ENCODE data around the gene WDR77.

Gene WDR77

DNA sequence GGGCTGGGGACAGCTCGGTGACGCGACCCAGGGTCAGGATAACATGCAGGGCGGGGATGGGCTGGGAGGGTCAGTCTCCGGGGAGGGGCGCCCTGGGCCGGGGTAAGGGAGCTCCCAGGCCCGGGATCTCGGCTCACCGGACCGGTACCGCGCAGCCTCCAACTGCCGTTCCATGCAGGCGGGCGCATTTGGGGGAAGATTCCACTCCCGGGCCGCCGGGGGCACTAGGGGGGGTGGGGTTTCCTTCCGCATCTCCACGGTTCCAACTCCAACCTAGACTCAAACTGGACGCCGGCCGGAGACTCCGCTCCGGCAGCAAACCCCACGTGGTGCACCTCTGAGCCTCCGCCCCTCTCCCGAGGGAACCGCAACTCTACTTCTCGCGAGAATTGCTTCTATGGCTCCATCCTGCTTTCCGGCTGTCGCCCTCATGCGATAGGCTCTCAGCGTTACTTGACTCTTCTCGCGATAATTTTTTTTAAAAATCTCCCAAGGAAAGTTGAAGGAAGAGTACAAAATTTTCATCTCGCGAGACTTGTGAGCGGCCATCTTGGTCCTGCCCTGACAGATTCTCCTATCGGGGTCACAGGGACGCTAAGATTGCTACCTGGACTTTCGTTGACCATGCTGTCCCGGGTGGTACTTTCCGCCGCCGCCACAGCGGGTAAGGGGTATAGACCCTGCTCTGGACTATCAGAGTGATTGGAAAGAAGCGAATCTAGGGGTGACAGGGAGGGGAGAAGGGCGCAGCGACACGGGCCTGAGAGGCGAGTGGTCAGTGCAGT, at the start of gene WDR77, which contains the start of gene ATP5PB:
TSS of gene WDR77 (minus strand) at position 339 of the 785 bp plus-strand sequence. CDS start at position 252, 87 bp downstream.
TSS of gene ATP5PB (plus strand) at position 547 of the 785 bp plus-strand sequence. CDS start at position 625, 78 bp downstream.
- peak; percentile 96 to 98 for DNase-seq

DNA sequence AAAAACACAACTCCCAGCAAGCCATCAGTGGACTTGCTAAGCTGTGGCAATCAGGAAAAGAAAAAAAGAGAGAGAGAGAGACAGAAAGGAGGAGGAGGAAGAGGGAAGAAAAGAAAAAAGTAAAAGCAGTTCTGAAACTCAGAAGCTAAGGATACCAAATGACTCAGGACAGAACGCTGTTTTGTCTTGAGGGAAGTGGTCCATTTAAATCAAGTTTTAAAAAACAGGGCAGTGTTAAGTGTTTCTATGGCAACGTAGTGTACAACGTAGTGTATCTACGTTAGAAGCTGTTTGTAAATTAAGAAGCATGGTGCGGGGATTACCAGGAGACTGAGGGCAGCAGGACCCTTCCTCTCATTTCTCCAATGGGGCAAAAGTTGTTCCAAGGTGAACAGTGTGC, 48.5 kb upstream of the WDR77 start:
- DNase-seq = no peak

DNA sequence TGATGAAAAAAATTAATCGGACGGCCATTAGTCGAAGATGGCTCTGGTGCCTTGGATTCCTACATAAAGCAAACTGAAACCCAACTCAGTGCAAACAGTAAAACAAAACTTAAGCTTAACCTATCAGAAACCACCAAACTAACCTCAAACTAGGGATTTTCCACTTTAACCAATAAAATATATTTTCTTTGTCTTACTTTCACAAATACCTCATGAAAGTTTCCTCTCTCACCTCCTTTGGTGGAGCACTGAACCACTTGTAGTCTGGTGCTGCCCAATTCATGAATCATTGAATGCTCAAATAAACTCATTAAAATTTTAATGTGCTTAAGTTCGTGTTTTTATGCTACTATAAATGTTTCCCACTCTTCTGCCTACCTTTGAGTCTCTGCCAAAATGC, 47.3 kb upstream of the WDR77 start:
- no peak for DNase-seq

DNA sequence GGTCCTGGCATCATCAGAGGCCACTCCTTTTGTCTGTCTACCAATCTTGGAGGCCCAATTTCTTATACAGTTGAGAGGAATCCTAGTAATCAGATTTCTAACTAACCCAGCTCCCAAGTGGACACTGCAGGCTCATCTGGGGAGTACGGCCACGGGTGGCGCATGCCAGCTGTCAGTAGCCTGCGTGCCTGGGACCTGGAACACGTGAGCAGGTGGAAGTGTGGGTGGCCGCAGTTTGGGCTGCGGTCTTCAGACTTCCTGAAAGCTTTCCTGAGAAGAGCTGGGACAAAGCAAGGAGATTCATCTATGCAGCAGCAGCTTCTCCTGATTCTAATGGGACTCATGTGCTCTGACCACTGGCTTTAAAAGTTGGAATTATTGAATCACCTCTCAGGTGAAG, 42.0 kb upstream of the WDR77 start:
- DNase-seq = no peak

DNA sequence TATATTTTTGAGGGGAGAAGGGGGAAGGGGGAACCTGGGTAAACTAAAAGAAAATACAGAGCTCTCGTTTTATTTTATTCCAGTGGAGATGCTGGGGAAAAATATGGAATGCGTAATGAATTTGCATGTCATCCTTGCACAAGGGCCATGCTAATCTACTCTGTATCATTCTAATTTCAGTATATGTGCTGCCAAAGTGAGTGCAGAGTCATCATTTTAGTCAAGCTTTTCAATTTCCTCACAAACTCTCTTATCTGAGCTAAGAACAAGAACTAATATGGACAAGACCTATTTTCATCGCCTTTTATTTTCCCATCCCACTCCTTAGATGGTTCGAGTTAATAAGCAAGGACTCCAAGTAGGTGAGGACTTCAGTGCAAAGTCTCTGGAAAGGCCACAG, 41.2 kb upstream of the WDR77 start:
- no peak for DNase-seq

DNA sequence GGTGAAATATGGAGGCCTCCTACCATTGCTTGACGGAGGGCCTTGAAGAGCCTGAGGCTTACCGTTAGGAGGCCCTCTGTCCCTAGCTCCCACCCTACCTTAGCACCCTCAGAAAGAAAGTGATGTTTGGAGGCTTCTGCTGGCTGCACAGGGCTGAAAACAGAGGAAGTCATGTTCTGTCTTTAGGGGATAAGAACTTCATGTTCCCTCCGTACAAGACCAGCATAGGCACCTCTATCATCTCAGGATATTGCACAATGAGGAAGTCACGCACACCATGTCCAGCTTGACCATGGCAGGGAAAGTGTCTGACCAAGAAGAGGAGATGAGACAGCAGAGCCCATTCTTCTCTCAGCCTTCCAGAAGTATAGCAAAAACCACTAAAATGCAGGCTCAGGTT, 40.5 kb upstream of the WDR77 start:
- no peak for DNase-seq

DNA sequence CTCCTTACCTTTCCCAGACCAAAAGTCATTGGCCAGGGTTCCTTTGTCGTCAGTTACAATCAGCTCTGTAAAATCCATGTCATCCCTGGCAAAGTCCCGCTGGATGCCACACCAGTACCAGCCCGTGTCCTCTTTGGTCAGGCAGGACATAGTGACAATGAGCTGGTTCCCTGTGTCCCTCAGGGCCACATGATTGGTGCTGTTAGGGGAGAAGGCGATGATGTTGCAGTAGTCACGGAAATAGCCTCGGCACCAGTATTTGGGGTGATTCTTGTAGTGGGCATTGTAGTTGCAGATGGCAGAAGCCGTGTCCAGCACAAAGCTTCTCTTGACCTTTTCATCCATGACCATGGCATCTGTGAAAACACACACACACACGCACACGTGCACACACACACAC, 39.6 kb upstream of the WDR77 start:
- DNase-seq = no peak

DNA sequence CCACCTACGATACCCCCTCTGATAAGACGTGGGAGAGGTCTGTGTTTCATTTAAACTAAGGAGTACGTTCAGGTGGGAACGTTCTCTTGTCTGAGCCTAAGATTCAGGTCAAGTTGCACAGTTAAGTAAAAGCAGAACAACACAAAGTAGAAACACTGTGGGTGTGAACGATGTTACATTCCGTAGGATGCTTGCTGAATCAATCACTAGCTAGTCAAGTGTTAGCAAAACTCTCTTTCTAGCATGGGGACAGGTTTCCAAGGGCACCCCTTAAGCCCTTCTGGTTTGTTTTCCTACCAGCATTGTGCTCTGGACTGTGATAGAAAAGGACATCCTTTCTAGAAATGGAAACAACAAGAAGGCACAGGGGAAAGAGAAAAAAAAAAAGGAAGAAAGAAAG, 38.1 kb upstream of the WDR77 start:
- no peak for DNase-seq

DNA sequence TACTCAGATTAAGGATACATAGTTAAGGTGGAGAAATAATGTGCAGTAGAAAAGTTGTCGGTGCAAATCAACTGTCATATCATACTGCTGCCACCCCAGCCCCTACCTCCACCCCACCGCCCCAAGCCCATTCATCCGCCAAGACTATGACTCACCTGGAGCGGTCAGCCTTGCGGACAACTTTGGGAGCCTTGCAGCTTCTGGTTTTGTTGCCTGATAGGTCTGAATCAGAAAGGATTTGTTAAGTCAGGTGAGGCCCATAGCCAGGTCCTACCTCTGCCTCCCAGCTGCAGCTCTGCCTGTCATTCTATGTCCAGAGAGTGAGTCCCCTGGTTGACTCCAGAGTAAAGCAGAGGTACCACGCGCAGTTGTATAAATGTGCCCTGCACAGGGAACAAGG, 37.4 kb upstream of the WDR77 start:
- DNase-seq = no peak

DNA sequence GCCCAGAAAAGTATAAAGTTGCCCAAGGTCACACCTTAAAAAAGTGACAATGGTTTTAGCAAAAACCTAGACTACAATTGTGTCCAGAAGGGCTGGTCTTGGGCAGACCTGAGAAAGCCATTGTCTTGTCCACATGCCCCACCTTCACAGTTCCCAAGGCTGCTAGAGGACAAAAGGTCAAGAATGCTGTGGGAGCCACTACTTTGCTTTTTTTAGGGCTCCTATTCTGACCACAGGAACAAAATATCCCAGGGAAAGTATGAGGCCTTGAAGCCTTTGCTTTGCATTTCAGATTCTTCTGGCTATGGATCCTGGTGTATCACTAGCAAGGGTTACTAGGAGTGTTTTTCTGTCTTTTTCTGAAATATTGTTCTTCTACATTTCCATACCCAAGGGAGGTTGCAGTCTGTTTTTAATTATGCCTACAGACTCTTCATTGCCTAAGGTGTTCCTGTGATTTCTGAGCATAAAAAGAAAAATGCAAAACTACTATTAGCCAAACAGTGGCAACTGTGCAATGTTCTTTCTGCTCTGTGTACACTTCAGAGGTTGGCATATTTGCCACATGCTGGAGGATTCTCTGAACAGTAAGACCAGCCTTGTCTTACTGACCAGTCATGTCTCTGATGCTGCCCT, 35.5 kb upstream of the WDR77 start:
- DNase-seq = no peak

DNA sequence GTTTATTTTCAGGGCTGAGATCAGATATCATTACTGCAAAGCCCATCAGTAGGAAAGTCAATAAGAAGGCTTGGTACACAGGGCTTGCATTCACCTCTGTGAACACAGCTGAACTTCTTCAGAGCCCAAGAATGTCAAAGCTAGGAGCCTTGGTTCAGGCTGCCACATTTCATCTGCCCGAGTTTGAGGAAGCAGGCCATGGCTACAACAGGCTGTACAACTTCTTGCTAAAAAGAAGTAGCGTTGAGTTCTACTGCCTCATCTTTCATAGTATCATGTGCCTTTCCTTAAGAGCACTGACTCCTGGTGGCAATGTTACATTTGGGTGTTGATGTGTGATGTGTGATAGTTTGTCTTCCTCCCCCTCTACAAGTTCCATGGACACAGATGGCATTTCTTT, 34.8 kb upstream of the WDR77 start:
- no peak for DNase-seq

DNA sequence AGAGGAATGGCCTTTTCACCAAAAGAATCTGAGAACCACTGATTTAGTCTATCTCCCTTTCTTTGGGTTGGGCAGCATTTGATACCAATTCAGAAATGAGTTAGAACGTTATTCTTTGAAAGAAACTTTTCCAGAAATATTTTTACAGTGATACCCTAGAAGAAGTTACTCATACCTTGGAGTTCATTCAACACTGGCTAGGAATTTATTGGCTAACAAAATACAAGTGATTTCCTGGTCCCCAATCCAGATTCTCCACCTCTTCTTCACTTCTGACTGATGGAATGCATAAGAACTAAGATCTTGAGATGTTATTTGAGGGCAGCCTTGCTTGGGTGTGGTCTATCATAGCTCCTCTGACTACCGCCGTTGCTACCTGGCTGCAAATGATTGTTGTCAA, 34.1 kb upstream of the WDR77 start:
- DNase-seq = no peak

DNA sequence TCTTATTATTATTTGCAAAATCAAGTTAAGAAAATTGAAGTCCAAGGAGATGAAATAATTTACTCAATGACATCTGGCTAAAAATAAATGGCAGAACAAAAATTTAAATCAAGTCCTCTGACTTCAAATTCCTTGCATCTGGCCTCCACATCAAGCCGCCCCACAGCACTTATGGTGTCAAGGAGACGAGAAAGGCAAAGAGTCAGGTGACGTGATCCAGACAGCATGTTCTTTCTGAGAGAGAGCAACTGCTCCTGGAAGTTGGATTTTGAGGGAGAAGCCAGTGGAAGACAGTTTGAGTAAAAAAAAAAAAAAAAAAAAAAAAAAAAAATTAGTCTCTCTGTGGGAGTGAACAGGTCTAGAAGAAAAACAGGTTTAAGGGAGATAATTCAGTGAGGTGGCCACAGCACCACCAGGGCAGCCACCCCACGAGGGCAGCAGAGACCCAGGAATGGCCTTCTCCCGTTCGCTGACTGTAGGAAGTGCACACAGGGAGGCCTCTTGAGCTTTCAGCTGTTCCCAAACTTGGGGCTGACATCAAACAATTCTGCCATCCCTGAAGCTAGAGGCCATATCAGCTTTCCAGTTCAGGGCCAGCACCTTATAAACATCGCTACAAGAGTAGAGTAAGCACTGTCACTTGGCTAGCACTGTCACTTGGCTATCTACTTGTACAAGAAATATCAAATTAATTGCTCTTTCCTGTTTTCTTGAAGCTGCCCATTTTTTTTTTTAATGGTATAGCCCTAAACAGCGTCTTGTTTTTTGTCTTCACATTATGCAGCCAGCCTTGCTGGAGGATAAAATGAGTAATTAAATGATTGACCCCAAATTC, 32.5 kb upstream of the WDR77 start:
- peak; percentile 50 to 56 for DNase-seq

DNA sequence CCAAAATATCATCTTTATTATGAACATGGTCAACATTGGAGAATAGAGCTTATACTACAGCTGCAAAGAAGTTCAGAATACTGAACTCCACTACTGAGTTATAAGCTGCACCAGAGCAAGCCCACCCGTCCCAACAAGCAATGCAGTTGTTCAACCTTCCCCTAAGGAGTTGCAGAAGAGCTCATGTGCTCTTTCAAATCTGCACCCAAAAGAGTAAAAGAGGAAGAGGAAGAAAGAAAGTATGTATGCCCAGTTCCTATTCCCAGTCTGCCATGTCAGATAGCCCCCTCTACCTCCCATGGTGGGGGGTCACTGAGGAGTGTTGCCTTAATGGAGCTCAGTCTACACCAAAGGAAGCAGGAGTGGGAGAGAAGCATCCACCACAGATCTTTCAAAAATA, 31.6 kb upstream of the WDR77 start:
- no peak for DNase-seq

DNA sequence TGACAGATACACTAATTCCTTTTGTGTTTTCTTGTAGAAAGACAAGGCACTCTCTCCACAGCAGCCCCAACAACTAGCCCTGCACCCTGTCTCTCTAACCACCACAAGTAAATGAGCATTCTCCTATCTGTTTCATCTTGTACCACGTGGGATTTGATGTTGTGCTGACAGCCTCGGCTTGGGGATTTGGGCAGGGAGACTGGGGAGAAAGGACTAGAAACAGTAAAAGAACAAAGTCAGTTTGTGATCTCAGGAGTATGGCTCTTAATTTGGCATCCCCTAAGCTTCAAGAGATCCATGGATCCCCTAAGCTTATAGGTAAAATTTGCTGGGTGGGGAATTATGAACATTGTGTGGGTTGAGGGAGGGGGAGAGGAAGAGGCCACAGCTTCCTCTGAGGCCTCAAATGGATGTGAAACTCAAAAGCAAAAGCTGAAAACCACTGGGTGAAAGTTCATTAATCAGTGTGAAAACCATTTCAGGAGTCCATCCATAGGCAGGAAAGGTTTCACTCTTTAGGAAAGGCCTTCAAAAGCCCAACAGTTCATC, 27.8 kb upstream of the WDR77 start:
- no peak for DNase-seq

DNA sequence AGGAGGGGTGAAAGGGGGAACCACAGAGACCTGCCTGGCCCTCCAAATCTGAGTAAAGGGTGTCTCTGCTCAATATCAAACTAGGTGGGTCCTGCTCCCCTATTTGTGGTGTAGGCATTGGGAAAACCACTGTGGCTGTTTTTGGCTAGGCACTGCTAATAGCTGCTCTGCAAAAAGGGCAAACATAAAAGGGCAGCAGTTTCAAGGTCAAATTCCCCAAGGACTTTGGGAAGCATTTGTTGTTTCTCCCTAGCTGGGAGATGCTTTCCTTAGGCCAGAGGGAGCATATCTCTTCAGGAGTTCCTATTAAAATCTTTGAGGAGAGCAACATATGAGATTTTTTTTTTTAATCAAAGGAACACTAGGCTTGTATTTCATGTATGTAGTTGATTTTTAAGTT, 27.2 kb upstream of the WDR77 start:
- no peak for DNase-seq

DNA sequence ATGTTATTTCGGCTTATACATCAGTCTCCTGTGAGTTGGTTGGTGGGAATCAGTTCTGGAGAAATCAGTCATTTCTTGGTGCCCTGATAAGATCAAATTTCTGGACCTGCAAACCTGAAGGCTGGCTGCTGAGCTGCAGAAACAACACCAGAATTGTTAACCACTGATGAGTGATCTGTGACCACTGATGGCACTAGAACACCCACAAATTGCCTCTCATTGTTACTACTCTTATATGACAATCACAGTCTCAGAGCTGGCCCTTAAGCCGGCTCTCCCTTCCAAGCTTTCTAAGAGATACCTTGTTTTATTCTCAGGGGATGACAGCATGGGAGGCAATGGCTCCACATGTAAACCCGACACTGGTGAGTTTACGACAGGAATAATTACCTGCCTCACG, 26.6 kb upstream of the WDR77 start:
- no peak for DNase-seq

DNA sequence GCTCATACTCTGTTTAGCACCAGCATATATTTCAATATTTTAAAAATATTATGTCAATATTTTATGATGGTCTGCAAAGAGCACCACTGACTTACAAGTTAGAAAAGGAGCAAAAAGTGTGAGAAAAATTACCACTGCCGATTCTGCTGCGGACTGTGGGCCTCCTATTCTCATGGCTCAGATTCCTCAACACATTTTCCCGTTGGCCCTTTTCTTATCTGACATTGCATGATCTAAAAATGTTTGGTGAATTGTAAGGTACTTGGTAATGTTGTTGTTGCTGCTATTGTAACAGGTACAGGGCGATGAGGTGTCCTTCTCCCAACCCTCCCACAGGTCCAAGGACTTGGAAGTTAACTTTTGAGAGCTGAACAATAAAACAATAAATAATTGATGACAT, 25.5 kb upstream of the WDR77 start:
- no peak for DNase-seq

DNA sequence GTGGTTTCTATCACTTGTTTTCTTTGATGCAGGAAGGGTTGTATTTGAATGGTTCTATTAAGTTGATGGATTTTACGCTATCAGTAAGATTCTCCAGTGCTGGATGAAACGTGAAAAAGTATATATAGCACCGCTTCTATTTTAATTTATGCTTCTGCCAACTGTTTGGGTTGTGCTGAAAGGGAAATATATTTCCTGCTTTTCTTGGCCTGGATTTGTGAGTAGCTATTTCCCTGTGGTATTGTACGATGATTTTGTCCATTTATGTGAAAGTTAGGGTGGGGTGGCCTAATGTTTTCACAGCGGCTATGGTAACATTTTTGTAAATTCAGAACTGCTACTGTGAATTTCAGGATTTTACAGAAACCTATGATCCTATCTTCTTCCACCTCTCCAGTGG, 25.1 kb upstream of the WDR77 start:
- DNase-seq = no peak

DNA sequence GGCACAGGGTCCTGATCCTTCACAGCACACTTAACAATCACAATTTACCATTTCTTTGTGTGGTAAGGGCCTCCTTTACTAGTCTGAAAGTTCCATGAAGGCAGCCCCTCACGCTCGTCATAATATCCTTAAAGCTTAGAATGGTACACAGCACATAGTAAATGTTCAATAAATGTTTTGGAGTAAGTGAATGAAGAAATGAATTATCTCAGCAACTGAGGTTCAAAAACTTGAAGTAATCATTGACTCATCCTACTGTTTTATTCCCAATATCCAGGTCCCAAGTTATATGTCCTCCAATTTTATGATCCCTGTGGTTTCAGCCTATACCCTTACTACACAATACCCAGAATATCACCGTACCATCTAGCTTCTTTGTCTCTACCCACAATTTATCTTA, 22.5 kb upstream of the WDR77 start:
- DNase-seq = no peak

DNA sequence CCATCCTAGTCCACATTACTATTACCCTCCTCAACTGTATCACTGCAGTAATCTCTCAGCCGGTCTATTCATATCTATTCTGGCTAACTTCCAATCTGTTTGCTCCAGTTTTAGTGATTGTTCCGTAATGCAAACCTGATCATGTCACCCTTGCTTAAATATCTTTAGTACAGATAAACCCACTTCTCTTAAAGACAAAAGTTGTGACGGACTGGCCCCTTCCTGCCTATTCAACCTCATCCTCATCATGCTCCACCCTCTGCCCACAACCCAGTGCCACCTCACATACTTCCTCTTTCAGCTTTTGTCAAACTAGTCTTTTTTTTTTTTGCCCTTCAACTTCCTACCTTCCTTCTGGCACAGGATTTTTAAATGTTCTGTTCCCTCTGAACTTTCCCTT, 22.0 kb upstream of the WDR77 start:
- no peak for DNase-seq

DNA sequence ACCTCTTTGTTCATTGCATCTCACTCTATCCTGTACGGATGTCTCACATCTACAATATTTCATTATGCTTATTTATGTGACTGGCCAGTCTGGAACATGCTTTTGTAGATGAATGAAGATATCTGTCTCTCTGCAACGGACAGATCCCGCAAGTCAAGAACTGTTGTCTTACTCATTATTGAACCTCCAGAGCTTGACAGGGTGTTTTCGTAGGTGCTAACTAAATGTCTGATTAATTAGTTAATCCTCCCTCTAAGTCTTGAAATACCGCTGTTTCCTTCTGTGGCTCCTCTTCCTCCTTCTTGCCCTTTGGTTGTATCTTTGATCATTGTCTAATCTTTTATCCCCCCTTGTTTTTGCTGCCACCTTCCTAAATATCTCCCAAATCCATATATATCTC, 21.5 kb upstream of the WDR77 start:
- no peak for DNase-seq

DNA sequence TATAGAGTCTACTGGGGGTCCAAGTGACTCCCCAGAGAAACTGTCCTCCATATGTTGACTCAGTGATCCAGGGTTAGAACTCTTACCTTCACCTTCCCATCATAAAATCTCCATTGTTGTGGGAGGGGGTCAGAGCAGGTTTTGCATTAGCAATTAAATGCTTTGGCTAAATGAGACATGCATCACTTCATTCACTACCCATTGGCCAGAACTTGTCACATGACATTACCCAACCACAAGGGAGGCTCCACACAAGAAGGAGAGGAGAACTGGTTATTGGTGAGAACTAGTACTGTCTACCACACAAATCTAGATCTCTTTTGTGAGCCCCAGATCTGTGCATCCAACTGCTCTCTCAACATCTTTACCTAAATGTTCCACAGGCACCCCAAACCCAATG, 20.5 kb upstream of the WDR77 start:
- no peak for DNase-seq

DNA sequence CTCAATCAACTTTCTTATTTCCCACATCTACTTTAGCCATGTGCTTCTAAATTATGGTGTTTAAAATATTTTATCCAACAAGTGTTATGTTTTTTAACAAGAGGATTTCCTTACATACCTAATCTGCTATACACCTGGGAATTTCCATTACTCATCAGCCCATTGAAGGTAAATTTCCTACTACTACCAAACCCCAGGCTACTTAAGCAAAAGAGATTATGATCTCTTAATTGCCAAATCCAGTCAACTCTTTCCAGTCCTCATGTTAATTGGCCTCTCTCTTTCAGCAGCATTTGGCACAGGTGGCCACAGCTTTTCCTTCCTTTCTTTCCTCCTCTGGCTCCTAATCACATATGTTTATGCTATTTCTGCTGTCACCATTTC, 19.7 kb upstream of the WDR77 start:
- DNase-seq = no peak
